Activated CD8-positive, alpha-beta memory T cell treated with anti-CD3 and anti-CD28 coated beads, Interleukin-2, amount 50 U/mL, for 24 hours (primary cell): Measurements from ENCODE around the gene APOBR.
"Not testable (repeated sequence)": the region's sequence is repeated elsewhere in the genome, so short reads cannot be mapped to it uniquely, and the experiment has no call there.

Experiments
- DNase-seq: peaks from one replicate; pipeline ENCODE4 v3.0.0-alpha.2; 2020; ENCODE audit errors: extremely low read depth

The APOBR gene

DNA sequence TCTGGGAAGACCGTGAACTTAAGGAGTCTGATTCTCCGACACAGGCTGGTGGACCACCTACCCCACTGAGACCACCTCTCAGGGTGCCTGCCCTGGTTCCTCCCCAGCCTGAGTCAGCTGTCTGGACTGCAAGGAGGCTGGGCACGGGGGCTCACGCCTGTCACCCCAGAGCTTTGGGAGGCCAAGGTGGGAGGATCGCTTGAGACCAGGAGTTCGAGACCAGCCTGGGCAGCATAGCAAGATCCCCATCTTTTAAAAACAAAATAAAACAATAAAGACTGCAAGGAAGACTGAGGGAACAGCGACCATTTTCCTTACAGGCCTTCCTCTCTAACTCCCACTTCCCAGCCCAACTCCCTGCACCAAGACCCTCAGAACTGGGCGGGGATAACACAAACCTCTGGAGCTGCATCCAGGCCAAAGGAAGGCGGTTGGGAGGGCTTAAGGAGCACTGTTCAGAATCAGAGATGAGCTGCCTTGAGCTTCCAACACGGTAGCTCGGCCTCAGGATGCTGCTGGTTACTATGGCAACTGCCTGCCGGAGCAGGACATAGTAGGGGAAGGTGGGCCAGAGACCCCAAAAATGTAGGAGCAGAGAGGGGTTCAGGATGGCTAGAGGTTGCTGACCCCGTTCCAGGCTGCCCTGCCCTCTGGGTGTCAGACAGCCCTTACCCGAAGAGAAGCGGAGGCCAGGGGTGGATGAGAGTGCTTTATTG is 4.4 kb downstream of the APOBR start:
- no peak for DNase-seq

DNA sequence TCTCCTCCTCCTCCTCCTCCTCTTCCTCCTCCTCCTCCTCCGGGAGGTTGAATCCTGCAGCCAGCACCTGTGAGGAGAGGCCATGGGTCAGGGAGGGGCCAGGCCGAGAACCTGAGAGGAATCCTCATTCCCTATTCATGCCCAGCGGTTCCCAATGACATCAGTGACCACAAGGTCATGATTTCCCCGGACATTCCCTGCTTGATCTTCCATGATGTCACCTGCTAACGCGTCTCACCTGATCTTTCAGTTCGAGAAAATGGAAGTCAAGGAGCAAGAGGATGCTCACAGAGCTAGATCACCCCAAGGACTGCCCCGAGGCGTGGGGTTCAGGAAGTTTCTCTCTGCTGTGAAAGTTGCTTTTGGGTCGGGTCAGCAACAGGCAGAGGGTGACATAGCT is 5.4 kb downstream of the APOBR start:
- no peak for DNase-seq

DNA sequence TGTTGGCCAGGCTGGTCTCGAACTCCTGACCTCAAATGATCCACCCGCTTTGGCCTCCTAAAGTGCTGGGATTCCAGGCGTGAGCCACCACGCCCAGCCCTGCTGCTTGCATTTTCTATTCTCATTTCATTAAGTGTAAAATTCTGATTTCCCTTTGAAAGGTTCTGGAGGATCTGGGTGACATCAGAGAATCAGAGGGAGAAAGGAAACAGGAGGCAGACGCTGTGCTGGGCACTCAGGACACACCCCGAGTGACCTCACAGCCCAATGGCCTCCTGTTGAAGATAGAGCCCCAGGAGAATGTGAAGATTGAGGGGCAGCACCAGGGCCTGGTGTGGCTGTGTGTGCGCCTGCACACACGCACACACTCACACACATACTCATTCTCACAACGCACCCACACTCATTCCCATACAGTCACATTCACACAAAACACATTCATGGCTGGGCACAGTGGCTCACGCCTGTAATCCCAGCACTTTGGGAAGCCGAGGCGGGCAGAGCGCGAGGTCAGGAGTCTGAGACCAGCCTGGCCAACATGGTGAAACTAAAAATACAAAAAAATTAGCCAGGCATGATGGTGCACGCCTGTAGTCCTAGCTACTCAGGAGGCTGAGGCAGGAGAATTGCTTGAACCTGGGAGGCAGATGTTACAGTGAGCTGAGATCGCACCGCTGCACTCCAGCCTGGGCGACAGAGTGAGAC is 6.2 kb downstream of the APOBR start:
- DNase-seq, result not testable (repeated sequence)

DNA sequence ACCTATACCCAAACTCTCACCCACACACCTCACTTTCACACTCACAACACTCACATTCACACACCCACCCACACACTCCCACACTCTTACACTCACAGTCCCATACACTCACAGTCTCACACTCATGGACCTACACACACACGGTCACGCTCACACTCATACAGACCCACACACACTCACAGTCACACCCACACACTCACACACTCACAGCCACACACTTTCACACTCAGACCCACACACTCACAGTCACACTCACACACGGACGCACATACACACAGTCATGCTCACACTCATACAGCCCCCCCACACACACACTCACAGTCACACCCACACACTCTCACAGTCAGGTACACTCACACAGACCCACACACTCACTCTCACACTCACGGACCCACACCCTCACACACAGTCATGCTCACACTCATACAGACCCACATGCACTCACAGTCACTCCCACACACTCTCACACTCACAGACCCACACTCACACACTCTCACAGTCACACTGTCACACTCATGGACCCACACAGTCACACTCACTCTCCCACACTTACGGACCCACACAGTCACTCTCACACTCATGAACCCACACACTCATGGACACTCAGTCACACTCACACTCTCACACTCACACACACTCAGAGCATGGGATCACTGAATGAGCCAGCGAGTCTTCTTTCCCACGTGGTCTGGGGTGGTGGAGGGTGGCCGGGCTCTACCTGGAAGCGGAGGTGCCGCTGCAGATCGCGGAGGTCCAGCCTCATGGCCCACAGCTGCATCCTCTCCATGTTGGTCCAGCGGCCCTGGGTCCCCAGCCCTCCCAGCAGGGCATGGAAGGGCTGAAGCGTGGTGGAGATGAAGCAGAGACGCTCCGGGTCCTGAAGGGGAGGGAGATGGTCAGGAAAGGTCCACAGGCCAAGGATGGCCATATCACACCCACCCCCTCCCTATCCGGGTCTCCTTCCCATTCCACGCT is 7.1 kb downstream of the APOBR start:
- no peak for DNase-seq

DNA sequence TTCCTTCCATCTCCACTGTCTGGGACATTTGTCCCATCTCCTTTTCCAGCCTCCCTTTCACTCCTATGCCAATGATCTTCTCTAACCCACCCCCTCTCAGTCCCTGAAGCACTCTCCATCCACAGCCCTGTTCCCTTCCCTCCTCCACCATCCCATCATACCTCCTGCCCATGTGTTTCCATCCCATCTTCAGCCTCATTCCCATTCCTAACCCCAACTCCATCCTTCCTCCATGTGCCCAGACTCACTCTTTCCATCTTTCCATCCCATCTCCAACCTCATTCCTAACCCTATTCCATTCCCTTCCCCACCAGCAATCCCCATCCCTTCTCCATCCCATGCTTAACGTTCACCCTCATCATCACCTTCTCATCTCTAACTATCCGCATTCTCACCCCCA is 7.8 kb downstream of the APOBR start:
- DNase-seq, result no peak

DNA sequence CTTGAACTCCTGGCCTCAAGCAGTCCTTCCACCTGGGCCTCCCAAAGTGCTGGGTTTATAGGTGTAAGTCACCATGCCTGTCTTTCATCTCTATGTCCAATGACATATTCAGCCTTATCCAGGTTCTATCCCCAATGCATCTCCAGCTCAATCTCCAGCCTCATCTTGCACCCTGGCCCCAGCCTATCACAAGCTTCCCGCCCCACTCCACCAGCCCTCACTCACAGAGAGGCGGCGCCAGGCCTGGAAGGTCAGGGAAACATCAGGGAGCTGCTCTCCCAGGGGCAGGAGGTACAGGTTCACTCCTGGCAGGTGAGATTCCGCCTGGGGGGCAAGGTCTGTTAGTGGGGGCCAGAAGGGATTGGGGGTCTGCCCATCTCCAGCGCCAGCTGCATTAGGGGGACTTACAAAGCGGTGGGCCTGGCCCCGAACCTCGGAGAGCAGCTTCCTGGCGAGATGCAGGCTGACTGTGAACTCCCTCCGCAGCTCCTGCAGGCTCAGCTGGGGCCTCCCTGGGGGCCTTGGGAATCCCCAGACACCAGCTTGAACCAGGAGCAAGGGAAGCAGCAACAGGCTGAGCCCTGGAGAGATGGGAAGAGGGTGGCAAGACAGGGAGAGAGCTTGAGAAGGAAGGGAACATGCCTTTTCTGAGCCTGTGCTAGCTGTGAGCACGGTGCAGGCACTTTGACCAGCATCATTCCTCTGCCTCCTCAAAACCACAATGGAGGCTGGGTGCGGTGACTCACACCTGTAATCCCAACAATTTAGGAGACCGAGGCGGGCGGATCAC is 9.2 kb downstream of the APOBR start:
- no peak for DNase-seq

DNA sequence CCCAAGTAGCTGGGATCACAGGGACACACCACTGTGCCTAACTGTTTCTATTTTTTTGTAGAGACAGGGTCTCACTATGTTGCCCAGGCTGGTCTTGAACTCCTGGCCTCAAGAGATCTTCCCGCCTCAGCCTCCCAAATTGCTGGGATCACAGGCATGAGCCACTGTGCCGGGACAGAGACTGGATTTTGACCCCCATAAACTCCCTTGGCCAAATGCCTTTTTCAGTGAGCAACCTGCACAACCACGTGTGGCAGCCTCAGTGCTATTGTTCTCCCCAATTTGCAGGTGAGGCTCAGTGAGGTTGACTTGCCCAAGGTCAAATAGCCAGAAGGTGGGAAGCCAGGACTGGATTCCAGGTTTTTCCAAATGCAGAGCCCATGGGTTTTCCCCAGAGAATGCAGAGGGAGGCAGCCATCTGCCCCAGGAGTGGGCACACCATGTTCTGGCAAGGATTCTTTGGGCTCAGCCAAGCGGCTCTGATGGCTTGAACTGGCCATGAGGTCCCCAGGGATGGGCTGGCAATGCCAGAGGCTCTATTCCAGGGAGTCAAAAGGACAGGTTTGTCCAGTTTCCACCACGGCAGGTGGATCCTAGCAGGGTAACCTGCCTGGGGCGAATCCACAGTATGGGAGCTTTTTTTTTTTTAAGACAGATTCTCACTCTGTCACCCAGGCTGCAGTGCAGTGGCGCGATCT is 10.4 kb downstream of the APOBR start:
- DNase-seq, result no peak

DNA sequence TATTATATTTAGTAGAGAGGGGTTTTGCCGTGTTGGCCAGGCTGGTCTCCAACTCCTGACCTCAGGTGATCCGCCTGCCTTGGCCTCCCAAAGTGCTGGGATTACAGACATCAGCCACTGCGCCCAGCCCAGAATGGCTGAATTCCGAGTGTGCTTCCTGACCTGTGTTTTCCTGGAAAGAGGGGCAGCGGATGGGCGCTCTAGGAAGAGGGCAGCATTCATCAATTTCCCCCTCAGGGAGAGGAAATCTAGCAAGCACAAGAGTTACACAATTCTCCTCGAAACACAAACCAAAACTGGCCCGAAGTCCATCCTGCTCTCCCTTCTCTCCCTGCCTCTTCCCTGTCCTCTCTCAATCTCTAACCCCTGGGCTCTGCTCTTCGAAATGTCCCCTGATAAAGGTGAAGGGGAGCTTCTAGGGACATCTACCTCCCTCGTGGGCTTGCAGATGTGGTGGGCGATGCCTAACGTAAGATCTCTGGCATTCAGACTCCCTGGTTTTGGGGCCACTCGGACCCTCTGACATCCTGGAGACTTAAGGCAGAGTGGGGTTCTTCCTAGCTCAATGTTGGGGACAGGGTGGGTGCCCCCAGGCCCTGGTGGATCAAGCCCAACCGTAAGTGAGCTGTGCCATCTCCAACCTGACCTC is 11.2 kb downstream of the APOBR start:
- no peak for DNase-seq

DNA sequence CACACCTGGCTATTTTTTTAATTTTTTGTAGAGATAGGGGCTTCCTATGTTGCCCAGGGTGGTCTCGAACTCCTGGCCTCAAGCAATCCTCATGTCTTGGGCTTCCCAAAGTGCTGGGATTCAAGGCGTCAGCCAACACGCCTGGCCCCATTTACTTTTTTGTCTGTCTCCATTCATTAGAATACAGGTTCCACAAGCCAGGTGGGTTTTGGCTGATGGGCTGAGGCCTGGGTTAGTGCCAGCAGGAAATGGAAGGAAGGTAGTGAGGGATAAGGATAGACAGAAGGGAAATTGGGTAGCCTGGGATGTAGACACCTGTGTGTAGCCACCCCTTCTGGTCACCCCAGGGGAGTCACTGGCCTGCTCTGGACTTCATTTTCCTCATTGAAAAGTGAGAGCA is 16.6 kb downstream of the APOBR start:
- DNase-seq, result no peak

DNA sequence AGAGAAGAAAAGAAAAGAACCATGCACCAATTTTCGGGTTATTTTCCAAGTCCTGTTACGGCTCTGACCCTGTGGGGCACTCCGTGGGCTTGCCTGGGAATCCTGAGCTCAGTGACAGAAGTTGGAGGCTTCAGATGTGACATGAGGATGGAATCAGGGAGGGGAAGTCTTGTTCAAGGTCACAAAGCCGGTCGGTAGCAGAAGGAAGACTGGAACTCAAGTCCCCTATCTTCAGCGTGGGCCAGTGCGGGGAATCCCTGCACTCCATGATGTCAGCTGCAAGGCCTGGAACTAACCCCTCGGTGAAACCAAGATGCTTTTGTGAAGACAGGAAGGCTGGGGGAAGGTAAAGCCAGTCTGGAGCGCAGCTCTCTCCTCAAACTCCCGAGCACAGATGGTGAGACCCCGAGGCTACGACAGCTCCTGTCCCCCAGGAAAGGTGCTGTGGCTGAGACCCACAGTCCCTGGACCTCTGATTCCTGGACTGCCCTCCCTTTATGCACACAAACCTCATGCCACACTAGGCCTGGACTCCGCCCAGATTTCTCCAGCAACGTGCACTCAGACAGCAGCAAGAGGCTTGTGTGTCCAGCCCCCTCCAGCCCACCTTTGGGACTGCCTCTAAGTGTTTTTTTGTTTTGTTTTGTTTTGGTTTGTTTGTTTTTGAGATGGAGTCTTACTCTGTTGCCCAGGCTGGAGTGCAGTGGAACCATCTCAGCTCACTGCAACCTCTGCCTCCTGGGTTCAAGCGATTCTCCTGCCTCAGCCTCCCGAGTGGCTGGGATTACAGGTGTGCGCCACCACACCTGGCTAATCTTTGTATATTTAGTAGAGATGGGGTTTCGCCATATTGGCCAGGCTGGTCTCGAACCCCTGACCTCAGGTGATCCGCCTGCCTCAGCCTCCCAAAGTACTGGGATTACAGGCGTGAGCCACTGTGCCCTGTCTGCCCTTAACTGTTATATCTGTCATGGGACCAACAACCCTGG is 17.7 kb downstream of the APOBR start:
- DNase-seq, result no peak

DNA sequence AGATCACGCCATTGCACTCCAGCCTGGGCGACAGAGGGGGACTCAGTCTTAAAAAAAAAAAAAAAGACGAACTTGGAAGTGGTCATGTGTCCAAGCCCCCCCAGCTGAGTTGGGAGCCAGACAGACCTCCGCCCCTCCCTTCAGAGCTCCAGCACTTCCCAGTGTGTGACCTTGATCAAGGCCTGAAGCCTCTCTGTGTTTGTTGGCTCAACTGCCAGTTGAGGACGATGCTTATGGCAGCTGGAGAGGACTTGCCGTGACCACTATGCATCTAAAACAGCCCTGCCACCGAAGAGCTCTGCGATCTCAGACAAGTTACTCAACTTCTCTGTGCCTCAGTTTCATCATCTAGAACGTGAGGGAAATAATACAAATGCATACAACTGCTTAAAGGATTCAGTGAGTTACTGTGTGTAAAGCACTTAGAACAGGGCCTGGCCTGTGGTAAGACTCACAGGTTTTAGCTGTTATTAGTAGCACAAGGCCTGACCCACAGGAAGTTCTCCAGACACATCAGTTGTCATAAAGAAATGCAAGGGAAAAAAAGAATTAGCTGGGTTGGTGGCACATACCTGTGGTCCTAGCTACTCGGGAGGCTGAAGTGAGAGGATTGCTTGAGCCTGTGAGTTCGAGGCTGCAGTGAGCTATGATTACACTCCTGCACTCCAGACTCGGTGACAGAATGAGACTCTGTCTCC is 19.2 kb downstream of the APOBR start:
- DNase-seq, result no peak

DNA sequence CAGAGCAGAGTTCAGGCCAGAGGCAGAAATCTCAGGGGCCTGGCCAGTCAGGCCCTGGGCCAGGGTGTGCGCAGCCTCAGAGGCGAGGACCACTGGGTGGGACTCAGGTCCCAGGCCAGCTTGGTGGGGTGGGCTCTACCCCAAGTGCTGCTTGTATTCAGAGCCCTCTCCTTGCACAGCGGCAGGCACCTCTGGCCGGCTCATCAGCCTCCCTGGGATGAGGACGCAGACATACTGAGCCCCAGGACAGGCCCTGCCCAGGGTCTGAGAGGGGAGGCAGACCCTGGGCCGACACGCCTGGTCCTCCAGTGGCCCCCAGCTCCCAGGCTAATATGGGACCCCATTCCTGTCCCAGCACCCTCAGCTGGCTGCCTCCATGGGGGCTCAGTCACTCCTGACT is 19.8 kb downstream of the APOBR start:
- no peak for DNase-seq

DNA sequence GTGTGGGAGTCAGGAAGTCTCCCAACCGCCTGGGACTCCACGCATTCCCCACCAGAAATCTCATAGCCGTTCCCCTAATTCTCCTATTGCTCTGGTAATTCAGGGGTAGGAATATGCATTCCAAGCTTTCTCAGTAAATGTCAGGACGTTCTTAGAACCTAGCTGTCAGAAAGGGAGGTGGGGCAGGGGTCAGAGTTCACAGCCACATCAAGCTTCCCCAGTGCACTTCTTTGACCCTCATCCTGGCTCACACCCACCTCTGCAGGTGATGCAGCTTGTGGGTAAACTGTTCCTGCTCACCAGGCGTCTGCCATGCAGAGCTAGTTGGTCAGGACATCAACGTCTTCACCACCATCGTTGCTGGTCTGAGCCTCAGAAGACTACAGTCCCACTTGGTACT is 26.2 kb downstream of the APOBR start:
- DNase-seq, result no peak

DNA sequence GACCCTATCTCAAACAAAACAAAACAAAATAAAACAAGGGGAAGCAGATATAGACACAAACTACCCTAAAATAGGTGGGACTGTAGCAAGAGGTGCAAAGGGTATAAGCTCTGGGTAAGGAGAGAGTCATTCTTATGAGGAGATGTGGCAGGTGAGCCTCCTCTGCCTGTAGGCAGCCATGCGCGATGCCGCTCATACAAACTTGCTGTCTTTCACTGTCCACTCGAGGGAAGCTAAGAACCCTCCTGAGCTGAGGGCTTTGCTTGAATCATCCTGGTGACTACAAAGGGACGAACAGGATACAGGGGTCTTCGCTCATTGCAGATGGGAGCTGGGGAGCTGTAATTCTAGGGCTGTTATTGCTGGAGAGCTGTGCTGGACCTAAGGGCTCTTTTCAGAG is 27.0 kb downstream of the APOBR start:
- no peak for DNase-seq

DNA sequence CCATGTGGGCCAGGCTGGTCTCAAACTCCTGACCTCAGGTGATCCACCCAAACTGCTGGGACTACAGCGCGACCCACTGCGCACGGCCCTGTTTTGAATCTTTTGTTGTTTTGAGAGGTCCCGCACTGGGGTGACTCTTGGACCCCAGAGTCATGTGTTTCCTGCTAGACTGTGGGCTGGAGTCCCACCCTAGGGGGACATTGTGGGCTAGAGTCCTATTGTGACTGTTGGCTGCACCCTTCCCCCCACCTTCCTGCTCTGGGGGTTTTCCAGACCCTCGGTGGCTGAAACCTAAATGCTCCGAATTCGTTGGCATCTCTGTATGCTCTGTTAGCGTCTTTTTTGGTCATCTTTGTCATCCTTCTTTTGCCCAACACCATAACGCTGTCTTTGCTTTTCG is 28.3 kb downstream of the APOBR start:
- no peak for DNase-seq

DNA sequence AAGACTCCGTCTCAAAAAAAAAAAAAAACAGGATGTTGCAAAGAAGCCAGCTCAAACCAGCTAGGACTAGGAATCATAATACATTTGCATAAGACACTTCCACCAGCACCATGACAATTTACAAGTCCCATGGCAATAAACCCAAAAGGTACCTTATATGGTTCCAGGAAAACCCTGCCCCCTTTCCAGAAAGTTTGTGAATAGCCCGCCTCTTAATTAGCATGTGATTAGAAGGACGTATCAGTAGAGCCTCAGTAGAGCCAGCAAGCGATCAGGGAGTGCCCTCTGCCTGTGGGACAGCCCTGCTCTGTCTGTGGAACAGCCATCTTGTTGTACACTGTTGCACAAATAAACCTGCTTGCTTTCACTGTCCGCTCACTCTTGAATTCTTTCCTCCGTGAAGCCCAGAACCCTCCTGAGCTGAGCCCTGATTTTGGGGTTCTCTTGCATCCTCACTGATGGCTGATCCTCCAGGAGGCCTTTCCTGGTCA is 30.3 kb downstream of the APOBR start:
- DNase-seq, result no peak

DNA sequence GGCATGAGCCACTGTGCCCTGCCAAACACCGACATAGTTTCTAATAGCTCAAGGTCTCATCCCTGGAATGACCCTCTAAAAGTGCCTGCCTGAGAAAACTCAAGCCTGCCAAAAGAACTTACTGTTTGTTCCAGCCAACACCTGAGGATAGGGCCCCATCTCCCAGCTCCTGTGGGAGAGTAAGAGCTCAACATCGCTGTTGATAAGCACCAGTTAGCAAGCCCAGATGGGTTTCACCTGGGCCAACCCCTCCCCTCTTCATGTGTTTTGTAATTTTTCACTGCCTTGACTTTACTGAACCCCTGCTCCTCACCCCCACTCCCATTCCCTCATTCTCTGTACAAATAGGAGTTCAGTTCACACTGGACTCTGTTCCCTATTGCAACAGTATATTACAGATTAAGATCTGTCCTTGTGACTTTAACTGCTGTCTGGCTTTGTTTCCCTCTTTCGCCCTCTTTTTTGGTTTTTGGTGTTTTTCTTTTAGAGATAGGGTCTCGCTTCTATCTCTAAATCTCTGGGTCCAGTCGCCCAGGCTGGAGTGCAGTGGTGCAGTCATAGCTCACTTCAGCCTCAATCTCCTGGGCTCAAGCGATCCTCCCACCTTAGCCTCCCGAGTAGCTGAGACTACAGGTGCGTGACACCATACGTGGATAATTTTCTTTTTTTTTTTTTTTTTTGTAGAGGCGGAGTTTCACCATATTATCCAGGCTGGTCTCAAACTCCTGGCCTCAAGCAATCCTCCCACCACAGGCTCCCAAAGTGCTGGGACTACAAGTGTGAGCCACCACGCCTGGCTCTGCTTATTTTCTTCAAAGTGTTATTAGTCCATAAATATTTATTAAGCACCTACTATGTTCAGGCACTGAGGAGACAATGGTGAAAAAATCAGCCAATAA is 32.0 kb downstream of the APOBR start:
- DNase-seq, result no peak
